Liver (tissue), 3 donors: ENCODE data around the gene PSMB8.

ENCODE experiments used
- ATF3 ChIP-seq: IDR thresholded peaks from 2 replicates; pipeline ENCODE4 v1.6.1; 2016; ENCODE audit warnings: antibody characterized with exemption
- EGR1 ChIP-seq, 2 donors: IDR thresholded peaks; 2 replicates each; pipeline ENCODE4 v1.6.1; 2016 to 2018; ENCODE audit warnings: antibody characterized with exemption in 2 of 2, low read depth in 2 of 2
- RAD21 ChIP-seq, 2 donors: IDR thresholded peaks; 2 replicates each; pipeline ENCODE4 v1.6.1; 2016; ENCODE audit warnings: antibody characterized with exemption in 2 of 2, mild to moderate bottlenecking in 2 of 2
- REST ChIP-seq: IDR thresholded peaks from 2 replicates; pipeline ENCODE4 v1.6.1; 2016; ENCODE audit warnings: antibody characterized with exemption, mild to moderate bottlenecking
- TF ChIP-seq, protein P1 (sequence below): fragments of 150-350 bp; IDR thresholded peaks from 2 replicates; pipeline ENCODE4 v1.5.1; 2017; ENCODE audit warnings: improper control_type of control experiment, low read depth, low read length; ENCODE audit not compliant: missing input control
- TF ChIP-seq, protein P2 (sequence below): IDR thresholded peaks from 2 replicates; pipeline ENCODE4 v1.6.1; 2016; ENCODE audit warnings: antibody characterized with exemption
- donor health status: healthy.
- donor health status: healthy.

DNA sequence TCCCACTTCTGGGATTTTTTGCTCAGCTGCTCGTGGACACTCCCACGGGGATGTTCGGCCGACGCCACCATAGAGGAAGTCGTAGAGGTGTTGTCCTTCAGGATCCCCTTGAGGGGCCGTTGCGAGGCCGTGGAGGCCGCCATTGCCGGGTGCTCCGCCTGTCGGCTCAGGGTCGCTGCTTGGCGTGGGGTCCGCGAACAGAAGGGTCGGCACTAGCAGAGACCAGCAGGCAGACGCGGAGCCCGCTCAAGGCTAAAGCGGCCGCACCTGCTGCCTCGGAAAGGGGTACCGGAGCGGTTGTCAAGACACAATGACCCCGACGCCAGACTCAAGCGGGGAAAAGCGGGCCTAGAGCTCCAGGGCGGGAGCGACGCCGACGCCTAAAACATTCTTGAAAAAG, 35.8 kb upstream of the PSMB8 start:
- TF ChIP-seq, protein P1, sequence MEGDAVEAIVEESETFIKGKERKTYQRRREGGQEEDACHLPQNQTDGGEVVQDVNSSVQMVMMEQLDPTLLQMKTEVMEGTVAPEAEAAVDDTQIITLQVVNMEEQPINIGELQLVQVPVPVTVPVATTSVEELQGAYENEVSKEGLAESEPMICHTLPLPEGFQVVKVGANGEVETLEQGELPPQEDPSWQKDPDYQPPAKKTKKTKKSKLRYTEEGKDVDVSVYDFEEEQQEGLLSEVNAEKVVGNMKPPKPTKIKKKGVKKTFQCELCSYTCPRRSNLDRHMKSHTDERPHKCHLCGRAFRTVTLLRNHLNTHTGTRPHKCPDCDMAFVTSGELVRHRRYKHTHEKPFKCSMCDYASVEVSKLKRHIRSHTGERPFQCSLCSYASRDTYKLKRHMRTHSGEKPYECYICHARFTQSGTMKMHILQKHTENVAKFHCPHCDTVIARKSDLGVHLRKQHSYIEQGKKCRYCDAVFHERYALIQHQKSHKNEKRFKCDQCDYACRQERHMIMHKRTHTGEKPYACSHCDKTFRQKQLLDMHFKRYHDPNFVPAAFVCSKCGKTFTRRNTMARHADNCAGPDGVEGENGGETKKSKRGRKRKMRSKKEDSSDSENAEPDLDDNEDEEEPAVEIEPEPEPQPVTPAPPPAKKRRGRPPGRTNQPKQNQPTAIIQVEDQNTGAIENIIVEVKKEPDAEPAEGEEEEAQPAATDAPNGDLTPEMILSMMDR, result no peak
- TF ChIP-seq, protein P2, sequence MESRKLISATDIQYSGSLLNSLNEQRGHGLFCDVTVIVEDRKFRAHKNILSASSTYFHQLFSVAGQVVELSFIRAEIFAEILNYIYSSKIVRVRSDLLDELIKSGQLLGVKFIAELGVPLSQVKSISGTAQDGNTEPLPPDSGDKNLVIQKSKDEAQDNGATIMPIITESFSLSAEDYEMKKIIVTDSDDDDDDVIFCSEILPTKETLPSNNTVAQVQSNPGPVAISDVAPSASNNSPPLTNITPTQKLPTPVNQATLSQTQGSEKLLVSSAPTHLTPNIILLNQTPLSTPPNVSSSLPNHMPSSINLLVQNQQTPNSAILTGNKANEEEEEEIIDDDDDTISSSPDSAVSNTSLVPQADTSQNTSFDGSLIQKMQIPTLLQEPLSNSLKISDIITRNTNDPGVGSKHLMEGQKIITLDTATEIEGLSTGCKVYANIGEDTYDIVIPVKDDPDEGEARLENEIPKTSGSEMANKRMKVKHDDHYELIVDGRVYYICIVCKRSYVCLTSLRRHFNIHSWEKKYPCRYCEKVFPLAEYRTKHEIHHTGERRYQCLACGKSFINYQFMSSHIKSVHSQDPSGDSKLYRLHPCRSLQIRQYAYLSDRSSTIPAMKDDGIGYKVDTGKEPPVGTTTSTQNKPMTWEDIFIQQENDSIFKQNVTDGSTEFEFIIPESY, result no peak
- TF ChIP-seq REST (no peak), RAD21 (IDR thresholded peaks at IDR 0.05) (no peak), EGR1 (IDR thresholded peaks at IDR 0.05; ENCODE audit: low read depth in 2 of 2) (no peak), ATF3 (no peak)
